ENCODE measurements around the gene CCDC188.
A peak's percentile ranks its signal among the peaks of the same experiment; 100 is the strongest.
"Not testable (repeated sequence)": the region's sequence is repeated elsewhere in the genome, so short reads cannot be mapped to it uniquely, and the experiment has no call there.

The CCDC188 gene

DNA sequence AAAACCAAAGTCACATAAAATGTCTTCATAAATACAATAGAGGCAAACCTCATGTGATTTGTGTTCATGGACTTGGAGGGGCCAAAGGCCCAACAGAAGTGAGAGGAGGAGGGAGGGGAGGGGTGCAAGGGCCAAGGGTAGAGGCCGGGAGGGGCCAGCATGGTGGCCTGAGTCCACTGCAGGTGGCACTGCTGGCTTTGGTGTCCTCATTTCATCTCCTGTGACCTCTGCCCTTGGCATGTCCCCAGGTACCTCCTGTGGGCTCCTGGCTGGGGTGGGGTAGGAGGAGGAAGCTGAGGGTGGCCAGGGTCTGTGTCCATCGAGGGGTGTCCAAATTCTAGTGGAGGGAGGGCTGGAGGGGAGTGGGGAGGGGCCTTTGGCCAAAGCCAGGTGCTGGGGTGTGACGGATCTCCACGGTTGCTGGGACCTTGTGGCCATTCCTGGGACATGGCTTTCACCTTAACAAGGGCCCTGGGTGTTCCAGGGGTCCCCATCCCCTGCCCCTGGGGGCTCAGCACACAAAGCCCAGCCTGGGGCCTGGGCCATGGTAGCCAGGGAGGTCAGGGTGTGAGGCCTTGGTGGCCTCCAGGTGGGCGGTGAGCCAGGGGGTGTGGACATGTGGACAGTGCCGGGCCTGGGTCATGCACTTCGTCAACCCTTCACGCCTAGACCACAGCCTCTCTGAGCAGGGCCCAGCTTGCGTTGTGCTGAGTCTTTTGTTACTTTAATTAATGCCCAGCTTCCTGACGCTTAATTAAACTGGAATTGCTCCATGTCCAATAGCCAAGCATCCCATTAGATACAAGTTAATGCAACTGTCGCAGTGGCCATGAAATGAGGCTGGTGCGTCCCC, 20.7 kb upstream of the CCDC188 start:
- DNase-seq (ENCODE audit: low read depth, low spot score): no peak

DNA sequence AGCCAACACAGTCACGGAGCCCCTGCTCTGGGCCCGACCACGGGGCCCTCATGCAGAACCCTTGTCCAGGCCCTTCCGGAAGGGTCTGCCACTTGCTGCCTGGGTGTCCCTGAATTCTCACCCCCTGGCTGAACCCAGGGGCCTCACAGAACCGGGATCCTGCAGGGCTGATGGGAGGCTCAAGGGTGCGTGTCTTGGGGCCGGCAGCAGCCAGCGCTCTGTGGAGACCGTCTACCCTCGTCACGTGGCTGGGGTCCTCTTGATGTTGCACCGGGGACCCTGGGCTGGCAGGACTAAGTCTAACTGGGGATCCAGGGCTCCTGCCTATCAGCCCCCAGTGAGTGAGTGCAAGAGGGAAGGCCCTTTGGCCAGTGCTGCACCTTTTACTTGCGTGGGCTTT, 19.3 kb upstream of the CCDC188 start:
- no peak for DNase-seq (ENCODE audit: low read depth, low spot score)

DNA sequence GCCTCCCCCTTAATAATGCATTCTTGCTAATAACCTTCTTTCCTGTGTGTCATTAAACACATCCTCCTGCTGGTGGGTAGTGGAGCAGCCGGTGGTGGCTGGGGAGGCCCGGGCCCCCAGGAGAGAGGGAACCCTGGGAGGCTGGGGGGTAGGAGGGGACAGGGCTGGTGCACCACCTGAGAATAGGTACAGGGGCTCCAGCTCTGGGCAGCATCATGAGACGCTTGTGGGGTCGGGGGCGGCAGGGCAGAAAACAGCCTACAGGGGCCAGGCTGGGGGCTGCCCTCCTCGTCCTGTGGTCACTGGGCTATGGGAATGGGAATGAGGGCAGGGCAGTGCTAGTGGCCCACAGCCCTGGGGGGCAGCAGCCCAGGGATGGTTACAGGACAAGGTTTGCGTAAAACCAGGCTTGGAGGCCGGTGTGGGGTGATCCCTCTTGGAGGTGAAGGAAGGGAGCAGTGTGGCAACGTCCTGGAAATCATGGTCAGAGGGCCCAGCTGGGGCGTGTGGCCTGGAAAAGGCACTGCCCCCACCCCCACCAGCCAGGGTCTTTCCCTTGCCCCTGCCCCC, 18.5 kb upstream of the CCDC188 start:
- no peak for DNase-seq (ENCODE audit: low read depth, low spot score)

DNA sequence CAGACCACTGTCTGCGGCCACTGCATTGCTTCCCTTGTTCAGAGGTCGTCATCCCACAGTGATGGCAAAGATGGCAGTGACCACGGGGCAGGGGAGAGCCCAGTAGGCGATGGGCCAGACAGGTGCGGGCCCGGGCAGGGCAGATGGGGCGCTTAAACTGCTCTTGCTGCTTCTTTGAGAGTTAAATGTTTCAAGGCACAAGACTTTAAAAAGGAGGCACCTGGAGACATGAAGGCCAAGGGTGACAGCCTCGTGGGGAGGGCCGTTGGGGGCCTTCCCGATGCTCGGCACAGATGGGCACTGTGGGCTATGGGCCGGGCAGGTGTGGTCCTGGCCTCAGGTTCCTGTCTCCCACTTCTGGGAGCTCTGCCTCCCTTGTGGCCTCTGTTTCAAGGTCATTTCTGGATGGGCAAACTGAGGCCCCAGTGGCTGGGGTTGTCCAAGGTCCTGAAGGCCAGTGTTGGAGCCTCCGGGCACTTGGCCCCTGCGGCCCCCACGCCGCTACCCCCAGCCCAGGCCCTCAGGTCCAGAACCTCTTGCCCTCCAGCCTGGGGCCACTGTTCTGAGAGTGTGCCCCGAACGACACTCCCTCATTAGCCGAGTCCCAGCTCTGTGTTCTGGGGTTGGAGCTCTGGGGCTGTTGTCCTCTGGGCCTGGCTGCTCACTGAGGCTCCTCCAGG, 16.9 kb upstream of the CCDC188 start:
- no peak for DNase-seq (ENCODE audit: low read depth, low spot score)

DNA sequence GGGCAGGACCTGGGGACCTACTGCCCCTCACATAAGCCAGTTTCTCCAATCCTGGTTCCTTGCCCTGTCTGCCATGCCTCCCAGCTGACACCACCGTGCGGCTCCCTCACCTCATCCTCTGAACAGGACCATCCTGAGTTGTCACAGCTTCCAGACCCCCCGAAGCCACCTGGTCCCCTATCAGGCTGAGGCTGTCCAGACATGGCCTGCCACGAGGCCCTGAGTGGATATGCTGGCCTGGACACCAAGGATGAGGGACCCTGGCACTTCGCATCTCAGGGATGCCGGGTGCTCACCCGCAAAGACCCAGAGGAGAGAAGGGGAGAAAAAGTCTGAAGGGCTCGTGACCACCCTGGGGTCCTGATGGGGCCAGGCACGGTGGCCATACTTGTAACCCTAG, 15.8 kb upstream of the CCDC188 start:
- no peak for DNase-seq (ENCODE audit: low read depth, low spot score)

DNA sequence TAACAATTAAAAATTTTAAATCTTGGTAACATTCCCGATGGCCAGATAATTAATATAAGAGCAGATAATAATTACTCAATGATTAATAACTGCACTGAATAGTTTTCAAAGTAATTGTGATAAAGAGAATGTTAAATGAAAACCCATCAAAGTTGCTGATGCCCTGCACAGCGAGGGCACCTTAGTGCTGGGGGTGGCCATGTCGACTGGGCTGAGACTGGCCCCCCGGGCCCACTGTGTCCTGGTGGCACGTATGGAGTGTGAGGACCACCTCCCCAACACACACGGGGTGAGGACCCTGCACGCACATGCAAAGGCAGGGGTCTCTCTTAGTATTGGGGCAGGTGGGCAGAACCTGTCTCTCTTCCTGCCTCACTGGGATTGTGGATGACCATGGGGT, 15.1 kb upstream of the CCDC188 start:
- no peak for DNase-seq (ENCODE audit: low read depth, low spot score)

DNA sequence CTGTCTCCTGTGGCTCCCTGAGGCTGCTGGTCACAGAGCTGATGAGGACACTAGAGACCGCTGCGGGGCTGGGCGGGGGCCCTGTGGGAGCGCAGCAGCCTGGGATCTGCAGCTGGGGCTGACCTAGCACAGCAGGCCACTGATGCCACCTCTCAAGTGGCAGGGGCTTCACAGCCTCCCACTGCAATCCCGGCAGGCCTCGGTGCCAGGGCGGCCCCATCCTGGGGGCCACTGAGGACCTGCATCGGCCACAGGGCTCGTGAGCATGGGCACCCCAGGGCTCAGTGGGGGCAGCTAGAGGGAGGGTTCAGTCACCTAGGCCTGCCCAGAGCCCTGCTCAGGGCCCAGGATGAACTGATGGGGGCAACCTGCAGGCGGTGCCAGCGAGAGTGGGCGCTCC, 14.6 kb upstream of the CCDC188 start:
- DNase-seq (ENCODE audit: low read depth, low spot score): no peak

DNA sequence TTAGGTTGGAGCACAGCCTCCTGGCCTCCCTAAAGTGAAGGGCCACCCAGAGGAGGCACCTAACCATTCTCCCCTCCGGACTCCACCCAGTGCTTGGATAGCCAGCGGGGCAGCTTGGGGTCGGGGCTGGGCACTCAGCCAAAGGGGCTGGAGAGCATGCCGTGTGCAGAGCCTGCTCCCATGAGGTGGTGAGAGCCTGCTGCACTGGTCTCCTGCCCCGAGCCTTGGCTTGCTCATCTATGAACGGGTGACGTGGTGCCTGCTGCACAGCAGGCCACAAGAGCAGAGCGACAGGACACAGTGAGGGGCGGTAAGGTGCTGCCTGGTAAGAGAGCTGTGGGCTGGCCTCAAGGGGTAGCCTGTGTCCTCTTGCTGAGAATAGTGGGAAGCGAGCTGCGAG, 14.0 kb upstream of the CCDC188 start:
- no peak for DNase-seq (ENCODE audit: low read depth, low spot score)

DNA sequence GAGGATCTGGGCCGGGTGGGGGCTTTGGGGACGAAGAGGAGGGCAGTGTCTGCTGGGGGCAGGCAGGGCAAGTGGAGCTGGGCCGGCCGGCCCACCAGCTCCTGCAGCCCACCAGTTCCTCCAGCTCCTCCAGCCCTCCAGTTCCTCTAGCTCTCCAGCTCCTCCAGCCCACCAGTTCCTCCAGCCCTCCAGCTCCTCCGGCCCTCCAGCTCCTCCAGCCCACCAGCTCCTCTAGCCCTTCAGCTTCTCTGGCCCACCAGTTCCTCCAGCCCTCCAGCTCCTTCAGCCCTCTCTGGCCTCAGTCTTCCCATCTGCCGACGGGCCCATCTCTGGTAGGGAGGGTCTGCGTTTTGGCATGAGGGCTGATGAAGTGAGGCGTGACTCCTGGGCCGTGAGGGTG, 9.2 kb upstream of the CCDC188 start:
- DNase-seq (ENCODE audit: low read depth, low spot score): no peak

DNA sequence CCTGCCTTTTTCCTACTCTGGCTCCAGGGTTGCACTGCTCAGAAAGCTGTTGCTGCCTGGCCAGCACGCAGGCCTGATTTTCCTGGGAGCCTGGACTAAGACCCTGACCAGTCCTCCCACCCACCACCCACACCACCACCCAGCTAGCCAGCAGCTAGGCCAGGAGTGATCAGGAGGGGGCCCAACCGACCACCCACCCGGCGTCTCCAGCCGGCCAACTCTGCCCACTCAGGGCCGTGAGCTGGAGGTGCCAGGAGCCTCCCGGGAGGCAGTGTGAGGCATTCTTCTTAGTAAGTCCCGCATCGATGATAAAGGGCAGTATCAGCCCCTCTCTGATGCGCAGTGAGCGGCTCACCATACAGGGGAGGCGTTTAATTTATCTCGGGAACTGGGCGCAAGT, 8.7 kb upstream of the CCDC188 start:
- not testable (repeated sequence) for DNase-seq (ENCODE audit: low read depth, low spot score)

DNA sequence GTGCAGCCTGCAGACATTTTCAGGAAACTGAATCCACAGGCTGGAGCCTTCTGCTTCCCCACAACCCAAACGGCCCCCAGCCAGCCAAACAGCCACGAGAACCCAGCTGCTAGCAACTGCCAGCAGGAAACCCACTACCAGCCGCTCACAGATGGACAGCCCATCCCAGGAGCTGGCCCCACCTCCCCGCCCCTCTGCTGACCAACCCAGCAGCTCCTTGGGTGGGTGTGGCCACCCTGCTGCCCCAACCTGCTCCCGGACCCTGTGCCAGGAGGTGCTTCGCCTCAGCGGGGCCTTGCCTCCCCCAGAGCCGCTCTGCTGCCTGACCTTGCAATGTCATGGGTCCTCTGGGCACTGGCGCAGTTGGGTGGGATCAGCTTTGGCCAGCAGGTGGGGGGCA, 8.2 kb upstream of the CCDC188 start:
- DNase-seq (ENCODE audit: low read depth, low spot score): no peak

DNA sequence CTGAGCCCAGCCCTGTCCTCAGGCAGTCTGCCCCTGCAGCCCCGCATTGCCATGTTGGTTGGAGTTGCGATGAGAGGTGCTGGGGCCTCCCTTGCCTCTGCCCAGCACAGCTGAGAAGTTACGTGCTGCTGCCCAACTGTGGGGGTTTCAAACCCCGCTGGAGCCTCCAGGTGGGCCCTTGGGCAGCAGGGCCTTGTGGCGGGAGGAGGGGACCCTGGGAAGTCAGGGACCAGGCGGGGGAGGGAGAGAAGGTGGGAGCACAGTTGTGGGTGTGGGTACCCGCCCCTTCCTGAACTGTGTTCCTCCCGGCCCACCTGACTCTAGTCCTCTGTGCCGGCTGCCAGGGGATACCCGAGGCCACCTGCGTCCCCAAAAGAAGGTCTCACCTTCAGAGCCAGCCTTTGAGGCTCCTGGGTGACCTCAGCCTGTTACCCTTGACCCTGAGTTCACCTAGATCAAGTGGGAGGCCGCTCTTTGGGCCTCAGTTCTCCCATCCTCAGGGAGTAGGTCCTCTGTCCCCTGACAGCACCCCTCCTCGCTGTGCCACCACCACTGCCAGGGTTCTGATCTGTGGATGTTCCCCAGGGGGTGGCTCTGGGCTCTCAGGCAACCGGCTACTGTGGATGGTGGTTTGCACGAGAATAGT, 7.7 kb upstream of the CCDC188 start:
- no peak for DNase-seq (ENCODE audit: low read depth, low spot score)

DNA sequence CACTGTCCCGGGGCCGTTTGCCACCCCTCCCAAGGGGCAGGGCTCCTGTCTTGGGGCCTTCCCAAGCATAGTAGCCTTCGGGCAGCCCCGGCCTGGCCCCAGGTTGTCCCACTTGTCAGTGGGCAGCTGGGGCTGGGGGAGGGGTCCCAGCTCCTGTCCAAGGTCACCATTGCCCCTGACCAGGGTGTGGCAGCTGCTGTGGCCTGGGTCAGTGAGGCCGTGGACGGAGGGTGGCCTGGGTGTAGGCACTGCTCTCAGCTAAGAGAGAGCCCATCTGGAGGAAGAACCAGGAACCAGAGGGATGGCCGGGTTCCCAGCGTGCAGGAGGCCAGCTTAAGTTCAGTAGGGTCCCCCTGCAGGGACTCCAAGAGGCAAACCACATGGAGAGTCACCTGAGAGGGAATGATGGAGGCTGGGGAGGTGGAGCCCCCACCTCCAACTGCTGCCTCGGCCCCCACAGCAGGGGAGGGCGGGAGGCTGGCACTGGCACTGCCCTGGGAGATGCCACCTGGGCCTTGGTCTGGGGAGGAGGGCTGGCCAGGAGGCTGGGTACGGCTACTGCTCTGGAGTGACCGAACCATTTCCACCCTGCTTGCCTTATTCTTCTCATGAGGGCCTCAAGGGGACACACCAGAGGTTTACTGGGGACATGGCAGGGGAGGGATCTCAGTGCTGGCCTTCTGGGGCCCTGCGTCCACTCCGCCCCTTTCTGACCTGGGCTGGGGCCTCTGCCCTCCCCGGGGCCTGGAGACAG, 6.8 kb upstream of the CCDC188 start:
- DNase-seq (ENCODE audit: low read depth, low spot score): no peak

DNA sequence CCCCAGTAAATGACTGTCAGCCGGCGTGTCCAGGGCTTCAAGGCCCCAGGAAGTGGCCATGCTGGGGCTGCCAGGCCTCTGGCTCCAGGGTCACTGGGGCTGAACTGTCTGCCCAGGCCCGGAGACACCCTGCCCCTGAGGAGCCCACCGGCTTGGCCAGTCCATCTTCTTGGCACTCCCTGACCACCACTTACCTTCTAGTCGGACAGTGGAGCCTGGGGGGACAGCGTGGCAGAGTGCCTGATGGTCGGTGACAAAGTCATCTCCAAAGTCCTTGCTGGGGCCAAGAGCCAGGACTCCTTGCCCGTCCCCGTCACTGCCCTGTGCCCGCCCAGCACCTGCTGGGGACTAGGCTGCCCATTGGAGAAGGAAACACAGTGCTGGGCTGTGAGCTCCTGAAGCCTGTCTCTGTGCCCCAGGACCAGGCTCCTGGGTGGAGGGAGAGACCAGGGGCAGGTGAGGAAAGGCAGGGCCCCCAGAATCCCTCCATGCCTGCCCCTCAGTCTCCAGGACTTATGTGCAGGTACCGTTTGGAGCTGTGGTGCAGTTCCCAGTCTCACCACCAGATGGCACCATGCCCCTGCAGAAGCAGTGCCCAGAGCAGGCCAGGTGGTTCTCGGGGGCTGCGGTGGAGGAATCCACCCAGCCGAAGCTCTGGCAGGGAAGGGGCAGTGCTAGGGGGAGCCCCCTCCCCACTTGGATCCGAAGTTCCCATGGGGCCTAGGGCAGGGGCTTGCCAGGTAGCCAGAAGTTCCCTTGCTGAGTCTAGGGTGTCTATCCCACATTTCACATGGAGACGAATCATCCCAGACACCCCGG, 6.0 kb upstream of the CCDC188 start:
- peak; percentile 73 for DNase-seq (ENCODE audit: low read depth, low spot score)

DNA sequence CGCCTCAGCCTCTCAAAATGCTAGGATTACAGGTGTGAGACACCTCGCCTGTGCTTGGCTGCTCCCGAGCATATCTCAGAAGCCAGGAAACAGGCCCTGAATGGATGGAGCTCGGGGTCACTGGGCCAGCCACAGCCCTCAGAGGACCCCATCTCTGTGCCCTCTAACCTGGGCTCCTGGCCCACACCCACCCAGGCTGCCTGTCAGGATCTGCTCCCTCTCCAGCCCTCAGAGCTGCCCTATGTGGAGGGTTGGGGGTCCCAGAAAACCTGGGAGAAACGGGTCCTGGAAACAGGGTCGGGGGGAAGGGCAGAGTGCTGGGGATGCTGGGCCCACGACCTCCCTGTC, 5.2 kb upstream of the CCDC188 start:
- DNase-seq (ENCODE audit: low read depth, low spot score): no peak

DNA sequence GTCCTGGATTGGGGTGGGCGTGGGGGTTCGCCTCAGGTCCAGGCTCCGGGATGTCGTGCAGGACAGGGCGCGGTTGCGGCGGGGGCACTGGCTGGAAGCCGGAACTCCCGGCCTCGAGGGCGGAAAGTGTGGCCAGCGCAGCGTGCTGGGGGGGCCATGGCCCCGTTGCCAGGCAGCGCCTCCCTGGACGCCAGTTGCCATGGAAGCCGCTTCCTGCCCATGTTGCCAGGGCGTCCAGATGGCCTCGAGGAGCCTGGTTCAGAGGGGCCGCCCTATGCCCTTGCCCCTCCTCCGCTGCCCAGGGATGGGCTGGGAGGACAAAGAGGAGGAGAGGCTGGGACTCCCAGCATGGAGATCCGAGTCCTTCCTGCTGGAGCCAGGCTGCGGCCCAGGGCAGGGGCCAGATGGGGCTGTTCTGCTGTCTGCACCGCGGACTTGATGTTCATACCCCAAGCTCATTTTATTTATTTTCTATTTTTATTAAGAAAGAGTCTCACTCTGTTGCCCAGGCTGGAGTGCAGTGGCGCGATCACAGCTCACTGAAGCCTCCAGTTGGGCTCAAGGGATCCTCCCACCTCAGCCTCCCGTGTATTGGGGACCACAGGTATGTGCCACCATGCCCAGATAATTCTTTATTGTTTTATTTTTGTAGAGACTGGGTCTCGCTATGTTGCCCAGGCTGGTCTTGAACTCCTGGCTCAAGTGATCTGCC, 4.6 kb upstream of the CCDC188 start:
- DNase-seq (ENCODE audit: low read depth, low spot score): no peak

DNA sequence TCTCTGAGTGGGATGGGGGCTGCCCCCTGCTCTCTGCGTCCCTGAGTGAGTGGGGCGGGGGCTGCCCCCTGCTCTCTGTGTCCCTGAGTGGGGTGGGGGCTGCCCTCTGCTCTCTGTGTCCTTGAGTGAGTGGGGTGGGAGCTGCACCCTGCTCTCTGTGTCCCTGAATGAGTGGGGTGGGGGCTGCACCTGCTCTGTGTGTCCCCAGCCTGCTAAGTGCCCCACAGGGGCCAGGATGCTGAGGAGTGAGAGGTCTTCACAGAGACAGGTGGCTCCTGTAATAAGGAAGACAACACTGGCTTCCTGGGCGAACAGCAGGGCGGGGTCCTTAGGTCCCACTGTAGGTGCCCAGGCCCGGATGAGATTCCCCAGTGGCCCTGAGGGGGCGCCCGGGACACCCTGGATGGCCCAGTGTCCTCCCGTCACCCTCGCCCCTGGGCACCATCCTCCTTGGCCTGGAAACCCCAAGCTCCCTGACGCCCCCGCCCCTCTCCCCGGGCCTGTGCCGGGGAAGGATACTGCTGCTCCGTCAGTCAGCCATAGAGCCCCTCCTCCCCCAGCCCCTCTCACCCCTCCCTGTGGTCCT, 3.8 kb upstream of the CCDC188 start:
- no peak for DNase-seq (ENCODE audit: low read depth, low spot score)

DNA sequence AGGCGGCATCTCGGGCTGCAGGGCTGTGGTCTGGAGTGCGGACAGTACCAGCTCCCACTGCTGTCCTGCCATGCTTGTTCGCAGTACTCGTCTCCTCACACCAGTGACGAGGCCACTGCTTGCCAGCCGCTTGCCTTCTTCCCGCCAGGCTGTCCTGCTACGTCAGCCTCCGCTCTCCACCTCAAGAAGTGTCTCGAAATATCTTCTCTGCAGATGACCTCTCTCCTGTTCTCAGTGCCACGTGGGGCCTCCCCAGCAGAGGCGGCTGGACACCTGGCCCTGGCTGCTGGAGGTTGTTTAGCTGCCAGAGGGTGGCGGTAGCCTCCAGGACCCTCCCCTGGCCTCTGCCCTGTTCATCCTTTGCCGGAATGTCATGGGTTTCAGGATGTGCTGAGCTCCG, 3.1 kb upstream of the CCDC188 start:
- no peak for DNase-seq (ENCODE audit: low read depth, low spot score)

DNA sequence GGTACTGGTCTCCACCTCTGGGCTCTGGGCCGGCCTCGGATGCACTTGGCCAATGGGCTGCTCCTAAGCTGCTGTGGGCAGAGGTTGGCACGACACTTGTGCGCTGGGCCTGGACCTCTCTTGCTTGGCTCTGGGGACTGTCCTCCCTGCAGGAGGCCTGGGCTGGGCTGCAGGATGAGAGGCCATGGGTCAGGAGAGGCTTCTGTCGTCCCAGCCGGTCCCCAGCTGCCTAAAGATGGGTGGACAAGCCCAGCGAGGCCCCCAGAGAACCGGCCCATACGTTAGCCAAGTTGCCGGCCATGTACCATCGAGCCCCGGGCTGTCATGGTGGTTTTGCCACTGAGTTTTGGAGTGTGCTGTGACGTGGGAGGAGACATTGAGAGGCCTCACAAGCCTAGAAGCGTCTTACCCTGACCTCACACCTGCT, 1.6 kb upstream of the CCDC188 start:
- DNase-seq (ENCODE audit: low read depth, low spot score): no peak

DNA sequence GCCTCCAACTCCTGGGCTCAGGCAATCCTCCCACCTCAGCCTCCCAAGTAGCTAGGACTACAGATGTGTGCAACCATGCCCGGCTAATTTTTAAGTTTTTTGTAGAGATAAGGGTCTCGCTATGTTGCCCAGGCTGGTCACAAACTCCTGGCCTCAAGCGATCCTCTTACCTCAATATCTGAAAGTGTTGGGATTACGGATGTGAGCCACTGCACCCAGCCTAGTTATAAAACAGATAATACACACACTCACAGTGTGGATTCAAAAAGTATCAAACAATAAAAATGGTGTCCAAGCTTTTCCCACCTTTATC, 377 bp upstream of the CCDC188 start:
- no peak for DNase-seq (ENCODE audit: low read depth, low spot score)
